Liver (tissue), 9 donors: ENCODE measurements around the gene ATG9B. TPM values are rescaled to one million over a fixed set of nuclear protein-coding genes. Genes with fewer than 3 reads are reported as not detected.

Source experiments
- DNase-seq: peaks from one replicate; pipeline ENCODE4 v3.0.0-alpha.2; 2017; ENCODE audit warnings: low spot score
- H3K27ac ChIP-seq, 2 donors: one replicate each; pipeline ENCODE4 v1.7.0; 2013; ENCODE audit warnings: inconsistent platforms in 2 of 2, low read length in 2 of 2, control low read depth in 1 of 2, low read depth in 1 of 2, mild to moderate bottlenecking in 1 of 2
- H3K27me3 ChIP-seq, 4 donors: one replicate each; pipeline versions ENCODE4 v1.6.1 to v1.7.0; 2013; ENCODE audit warnings: low read length in 3 of 4, inconsistent platforms in 1 of 4, mild to moderate bottlenecking in 1 of 4, moderate library complexity in 1 of 4; ENCODE audit not compliant: control insufficient read depth in 4 of 4, insufficient read depth in 4 of 4
- H3K36me3 ChIP-seq, 4 donors: one replicate each; pipeline versions ENCODE4 v1.6.1 to v1.7.0; 2013; ENCODE audit warnings: low read length in 3 of 4, mild to moderate bottlenecking in 3 of 4, low read depth in 1 of 4, moderate library complexity in 1 of 4; ENCODE audit not compliant: control insufficient read depth in 4 of 4, insufficient read depth in 3 of 4
- H3K4me1 ChIP-seq, 4 donors: one replicate each; pipeline versions ENCODE4 v1.6.1 to v1.7.0; 2013; ENCODE audit warnings: low read length in 3 of 4, mild to moderate bottlenecking in 3 of 4, moderate library complexity in 1 of 4; ENCODE audit not compliant: control insufficient read depth in 4 of 4, insufficient read depth in 4 of 4
- H3K4me3 ChIP-seq, 3 donors: one replicate each; pipeline versions ENCODE4 v1.6.1 to v1.7.0; 2013; ENCODE audit warnings: low read length in 3 of 3, control low read depth in 1 of 3, low read depth in 1 of 3, mild to moderate bottlenecking in 1 of 3
- H3K9ac ChIP-seq, 2 donors: one replicate each; pipeline ENCODE4 v1.7.0; 2013; ENCODE audit warnings: low read length in 2 of 2, mild to moderate bottlenecking in 2 of 2, moderate library complexity in 2 of 2, control low read depth in 1 of 2, low read depth in 1 of 2
- H3K9me3 ChIP-seq, 4 donors: one replicate each; pipeline versions ENCODE4 v1.6.1 to v1.7.0; 2013; ENCODE audit warnings: low read length in 3 of 4; ENCODE audit not compliant: control insufficient read depth in 4 of 4
- EGR1 ChIP-seq, 2 donors: IDR thresholded peaks; 2 replicates each; pipeline ENCODE4 v1.6.1; 2016 to 2018; ENCODE audit warnings: antibody characterized with exemption in 2 of 2, low read depth in 2 of 2
- FOXA1 ChIP-seq: IDR thresholded peaks from 2 replicates; pipeline ENCODE4 v1.6.1; 2016; ENCODE audit warnings: antibody characterized with exemption
- FOXA2 ChIP-seq: IDR thresholded peaks from 2 replicates; pipeline ENCODE4 v1.6.1; 2016; ENCODE audit warnings: antibody characterized with exemption
- GABPA ChIP-seq, 2 donors: IDR thresholded peaks in 1 of 2; conservative IDR thresholded peaks in 1 of 2; 2 replicates each; pipeline ENCODE4 v1.6.1; 2016; ENCODE audit warnings: antibody characterized with exemption in 2 of 2, mild to moderate bottlenecking in 1 of 2, moderate library complexity in 1 of 2
- HNF4A ChIP-seq, 2 donors: conservative IDR thresholded peaks; 2 replicates each; pipeline ENCODE4 v1.6.1; 2016; ENCODE audit warnings: antibody characterized with exemption in 2 of 2, mild to moderate bottlenecking in 2 of 2
- HNF4G ChIP-seq: IDR thresholded peaks from 2 replicates; pipeline ENCODE4 v1.6.1; 2016; ENCODE audit warnings: antibody characterized with exemption
- JUND ChIP-seq, 2 donors: IDR thresholded peaks; 2 replicates each; pipeline ENCODE4 v1.6.1; 2016; ENCODE audit warnings: antibody characterized with exemption in 2 of 2
- NR2F2 ChIP-seq: IDR thresholded peaks from 2 replicates; pipeline ENCODE4 v1.6.1; 2016; ENCODE audit warnings: antibody characterized with exemption
- RAD21 ChIP-seq, 2 donors: IDR thresholded peaks; 2 replicates each; pipeline ENCODE4 v1.6.1; 2016; ENCODE audit warnings: antibody characterized with exemption in 2 of 2, mild to moderate bottlenecking in 2 of 2
- RXRA ChIP-seq, 2 donors: IDR thresholded peaks; 2 replicates each; pipeline ENCODE4 v1.6.1; 2017 to 2018; ENCODE audit warnings: antibody characterized with exemption in 2 of 2, mild to moderate bottlenecking in 1 of 2
- SP1 ChIP-seq: IDR thresholded peaks from 2 replicates; pipeline ENCODE4 v1.6.1; 2018; ENCODE audit warnings: antibody characterized with exemption, mild to moderate bottlenecking
- TAF1 ChIP-seq: conservative IDR thresholded peaks from 2 replicates; pipeline ENCODE4 v1.6.1; 2016; ENCODE audit warnings: antibody characterized with exemption, mild to moderate bottlenecking
- YY1 ChIP-seq: IDR thresholded peaks from 2 replicates; pipeline ENCODE4 v1.6.1; 2016; ENCODE audit warnings: antibody characterized with exemption, mild to moderate bottlenecking
- WGBS: extraction: QIAGEN DNeasy Blood & Tissue Kit; methylation state at CpG from one replicate; pipeline ENCODE4 v1.1.7; 2013; 5-methylcytosine and 5-hydroxymethylcytosine counted together
- polyA plus RNA-seq, 2 donors: library from polyadenylated mRNA; stranded (reverse) in 1 of 2; unstranded in 1 of 2; fragments of 200-250 nt in 1 of 2; fragments of >200 nt in 1 of 2; fragmentation: Nextera tagmentation in 1 of 2; extraction: Ambion mirVana in 1 of 2; gene quantifications; one replicate each; pipeline versions ENCODE4 v1.2.1 to v1.2.3, GENCODE V29; 2013 to 2015
- total RNA-seq, 2 donors: library from RNA; depleted of rRNA; stranded (reverse); fragments of >200 nt; gene quantifications; one replicate each; pipeline ENCODE4 v1.2.3, GENCODE V29; 2014
- TF ChIP-seq, protein P1 (sequence below): IDR thresholded peaks from 2 replicates; pipeline ENCODE4 v1.6.1; 2016; ENCODE audit warnings: antibody characterized with exemption, mild to moderate bottlenecking
- TF ChIP-seq, protein P2 (sequence below): IDR thresholded peaks from 2 replicates; pipeline ENCODE4 v1.6.1; 2016; ENCODE audit warnings: antibody characterized with exemption
- TF ChIP-seq, protein P3 (sequence below): IDR thresholded peaks from 2 replicates; pipeline ENCODE4 v1.6.1; 2016; ENCODE audit warnings: antibody characterized with exemption
- TF ChIP-seq, protein P4 (sequence below): fragments of 150-350 bp; IDR thresholded peaks from 2 replicates; pipeline ENCODE4 v1.5.1; 2017; ENCODE audit warnings: improper control_type of control experiment, low read depth, low read length; ENCODE audit not compliant: missing input control
- TF ChIP-seq, protein P5 (sequence below): IDR thresholded peaks from 2 replicates; pipeline ENCODE4 v1.6.1; 2016; ENCODE audit warnings: antibody characterized with exemption
- donor health status: healthy.
- donor health status: healthy.
- donor health status: healthy.
- donor health status: healthy.
- donor health status: healthy.

Gene ATG9B
- total and polyA plus RNA-seq, 4 donors = 0.61 TPM; not detected in 3

DNA sequence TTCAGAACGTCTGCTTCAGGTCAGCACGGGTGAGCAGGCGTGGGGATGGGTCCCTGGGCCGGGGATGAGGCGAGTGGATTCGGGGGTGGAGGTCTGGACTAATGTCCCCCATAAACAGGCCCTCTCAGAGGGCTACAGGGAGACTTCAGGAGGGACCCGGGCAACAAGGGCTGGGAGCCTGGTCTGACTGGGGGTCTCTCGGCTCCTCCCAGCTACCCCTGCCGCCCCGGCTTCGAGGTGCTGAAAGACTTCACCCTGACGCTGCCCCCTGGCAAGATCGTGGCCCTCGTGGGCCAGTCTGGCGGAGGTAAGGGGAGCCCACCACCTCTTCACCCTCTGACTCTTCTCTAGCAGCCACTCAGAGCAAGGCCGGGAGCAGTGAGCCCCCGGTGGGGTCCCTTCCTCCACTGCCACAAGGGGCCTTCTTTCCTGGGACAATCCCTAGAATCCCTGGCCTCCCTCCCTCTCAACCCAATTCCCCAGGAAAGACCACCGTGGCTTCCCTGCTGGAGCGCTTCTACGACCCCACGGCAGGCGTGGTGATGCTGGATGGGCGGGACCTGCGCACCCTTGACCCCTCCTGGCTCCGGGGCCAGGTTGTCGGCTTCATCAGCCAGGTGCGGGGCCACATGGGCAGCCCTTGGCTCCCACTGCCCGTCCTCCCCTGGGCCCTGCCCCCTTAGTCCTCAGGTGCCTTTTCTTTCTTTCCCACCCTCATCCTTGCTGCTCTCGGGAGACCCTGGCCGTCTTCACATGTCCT, 16.5 kb upstream of the ATG9B start (continued):
- TF ChIP-seq, protein P1, sequence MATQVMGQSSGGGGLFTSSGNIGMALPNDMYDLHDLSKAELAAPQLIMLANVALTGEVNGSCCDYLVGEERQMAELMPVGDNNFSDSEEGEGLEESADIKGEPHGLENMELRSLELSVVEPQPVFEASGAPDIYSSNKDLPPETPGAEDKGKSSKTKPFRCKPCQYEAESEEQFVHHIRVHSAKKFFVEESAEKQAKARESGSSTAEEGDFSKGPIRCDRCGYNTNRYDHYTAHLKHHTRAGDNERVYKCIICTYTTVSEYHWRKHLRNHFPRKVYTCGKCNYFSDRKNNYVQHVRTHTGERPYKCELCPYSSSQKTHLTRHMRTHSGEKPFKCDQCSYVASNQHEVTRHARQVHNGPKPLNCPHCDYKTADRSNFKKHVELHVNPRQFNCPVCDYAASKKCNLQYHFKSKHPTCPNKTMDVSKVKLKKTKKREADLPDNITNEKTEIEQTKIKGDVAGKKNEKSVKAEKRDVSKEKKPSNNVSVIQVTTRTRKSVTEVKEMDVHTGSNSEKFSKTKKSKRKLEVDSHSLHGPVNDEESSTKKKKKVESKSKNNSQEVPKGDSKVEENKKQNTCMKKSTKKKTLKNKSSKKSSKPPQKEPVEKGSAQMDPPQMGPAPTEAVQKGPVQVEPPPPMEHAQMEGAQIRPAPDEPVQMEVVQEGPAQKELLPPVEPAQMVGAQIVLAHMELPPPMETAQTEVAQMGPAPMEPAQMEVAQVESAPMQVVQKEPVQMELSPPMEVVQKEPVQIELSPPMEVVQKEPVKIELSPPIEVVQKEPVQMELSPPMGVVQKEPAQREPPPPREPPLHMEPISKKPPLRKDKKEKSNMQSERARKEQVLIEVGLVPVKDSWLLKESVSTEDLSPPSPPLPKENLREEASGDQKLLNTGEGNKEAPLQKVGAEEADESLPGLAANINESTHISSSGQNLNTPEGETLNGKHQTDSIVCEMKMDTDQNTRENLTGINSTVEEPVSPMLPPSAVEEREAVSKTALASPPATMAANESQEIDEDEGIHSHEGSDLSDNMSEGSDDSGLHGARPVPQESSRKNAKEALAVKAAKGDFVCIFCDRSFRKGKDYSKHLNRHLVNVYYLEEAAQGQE = no peak

DNA sequence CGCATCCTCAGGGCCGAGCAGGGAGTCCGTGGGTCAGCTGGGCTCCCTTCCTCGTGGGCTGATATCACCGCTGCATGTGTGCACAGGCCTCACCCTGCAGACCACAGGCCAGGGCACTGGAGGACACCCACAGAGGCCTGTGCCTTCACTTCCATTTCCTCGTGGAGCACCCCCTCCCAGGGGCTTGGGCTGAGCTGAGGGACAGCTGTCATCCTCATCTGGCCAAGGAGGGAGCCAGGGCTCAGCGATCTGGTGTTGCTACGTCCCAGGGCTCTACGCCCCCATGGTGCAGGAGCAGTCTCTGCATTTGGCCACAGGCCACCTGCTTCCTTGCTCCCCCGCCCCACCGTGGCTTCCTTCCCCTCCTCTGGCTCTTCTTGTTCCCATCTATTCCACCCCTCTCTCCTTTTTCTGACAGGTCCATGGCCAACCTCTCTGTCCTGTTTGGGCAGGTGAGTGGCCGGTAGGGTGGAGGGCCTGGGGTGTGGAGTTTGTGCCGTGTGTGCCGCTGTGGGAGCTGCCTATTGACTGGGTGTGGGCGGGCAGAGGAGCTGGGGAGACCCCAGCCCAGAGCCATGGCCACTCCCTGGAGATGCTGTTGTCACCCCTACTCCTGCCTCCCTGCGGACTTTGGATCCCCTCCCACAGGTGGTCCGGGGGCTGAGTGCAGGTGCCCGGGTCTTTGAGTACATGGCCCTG, 15.7 kb upstream of the ATG9B start:
- H3K27me3 ChIP-seq = no peaks in the 10 kb centered on the region
- TF ChIP-seq HNF4A (conservative IDR thresholded peaks at IDR 0.05) (no peak), EGR1 (IDR thresholded peaks at IDR 0.05; ENCODE audit: low read depth in 2 of 2) (no peak), NR2F2 (no peak), RXRA (IDR thresholded peaks at IDR 0.05) (no peak), JUND (IDR thresholded peaks at IDR 0.05) (no peak), YY1 (no peak), TAF1 (no peak), RAD21 (IDR thresholded peaks at IDR 0.05) (no peak), SP1 (no peak), FOXA1 (no peak), FOXA2 (no peak), HNF4G (no peak), GABPA (IDR thresholded peaks at IDR 0.05 in 1 of 2, conservative IDR thresholded peaks at IDR 0.05 in 1 of 2) (no peak)
- TF ChIP-seq, protein P2, sequence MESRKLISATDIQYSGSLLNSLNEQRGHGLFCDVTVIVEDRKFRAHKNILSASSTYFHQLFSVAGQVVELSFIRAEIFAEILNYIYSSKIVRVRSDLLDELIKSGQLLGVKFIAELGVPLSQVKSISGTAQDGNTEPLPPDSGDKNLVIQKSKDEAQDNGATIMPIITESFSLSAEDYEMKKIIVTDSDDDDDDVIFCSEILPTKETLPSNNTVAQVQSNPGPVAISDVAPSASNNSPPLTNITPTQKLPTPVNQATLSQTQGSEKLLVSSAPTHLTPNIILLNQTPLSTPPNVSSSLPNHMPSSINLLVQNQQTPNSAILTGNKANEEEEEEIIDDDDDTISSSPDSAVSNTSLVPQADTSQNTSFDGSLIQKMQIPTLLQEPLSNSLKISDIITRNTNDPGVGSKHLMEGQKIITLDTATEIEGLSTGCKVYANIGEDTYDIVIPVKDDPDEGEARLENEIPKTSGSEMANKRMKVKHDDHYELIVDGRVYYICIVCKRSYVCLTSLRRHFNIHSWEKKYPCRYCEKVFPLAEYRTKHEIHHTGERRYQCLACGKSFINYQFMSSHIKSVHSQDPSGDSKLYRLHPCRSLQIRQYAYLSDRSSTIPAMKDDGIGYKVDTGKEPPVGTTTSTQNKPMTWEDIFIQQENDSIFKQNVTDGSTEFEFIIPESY = no peak
- TF ChIP-seq, protein P3, sequence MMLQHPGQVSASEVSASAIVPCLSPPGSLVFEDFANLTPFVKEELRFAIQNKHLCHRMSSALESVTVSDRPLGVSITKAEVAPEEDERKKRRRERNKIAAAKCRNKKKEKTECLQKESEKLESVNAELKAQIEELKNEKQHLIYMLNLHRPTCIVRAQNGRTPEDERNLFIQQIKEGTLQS = no peak
- TF ChIP-seq, protein P4, sequence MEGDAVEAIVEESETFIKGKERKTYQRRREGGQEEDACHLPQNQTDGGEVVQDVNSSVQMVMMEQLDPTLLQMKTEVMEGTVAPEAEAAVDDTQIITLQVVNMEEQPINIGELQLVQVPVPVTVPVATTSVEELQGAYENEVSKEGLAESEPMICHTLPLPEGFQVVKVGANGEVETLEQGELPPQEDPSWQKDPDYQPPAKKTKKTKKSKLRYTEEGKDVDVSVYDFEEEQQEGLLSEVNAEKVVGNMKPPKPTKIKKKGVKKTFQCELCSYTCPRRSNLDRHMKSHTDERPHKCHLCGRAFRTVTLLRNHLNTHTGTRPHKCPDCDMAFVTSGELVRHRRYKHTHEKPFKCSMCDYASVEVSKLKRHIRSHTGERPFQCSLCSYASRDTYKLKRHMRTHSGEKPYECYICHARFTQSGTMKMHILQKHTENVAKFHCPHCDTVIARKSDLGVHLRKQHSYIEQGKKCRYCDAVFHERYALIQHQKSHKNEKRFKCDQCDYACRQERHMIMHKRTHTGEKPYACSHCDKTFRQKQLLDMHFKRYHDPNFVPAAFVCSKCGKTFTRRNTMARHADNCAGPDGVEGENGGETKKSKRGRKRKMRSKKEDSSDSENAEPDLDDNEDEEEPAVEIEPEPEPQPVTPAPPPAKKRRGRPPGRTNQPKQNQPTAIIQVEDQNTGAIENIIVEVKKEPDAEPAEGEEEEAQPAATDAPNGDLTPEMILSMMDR = no peak
- TF ChIP-seq, protein P5, sequence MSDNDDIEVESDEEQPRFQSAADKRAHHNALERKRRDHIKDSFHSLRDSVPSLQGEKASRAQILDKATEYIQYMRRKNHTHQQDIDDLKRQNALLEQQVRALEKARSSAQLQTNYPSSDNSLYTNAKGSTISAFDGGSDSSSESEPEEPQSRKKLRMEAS = no peak
- TF ChIP-seq, protein P1 = no peak
- H3K27ac ChIP-seq = no peak overlapping the region
- WGBS = 77% methylated on average over 18 of the region's 18 CpGs
- no peak for DNase-seq
- H3K4me3 ChIP-seq = no peak overlapping the region
- no peak overlapping the region for H3K9ac ChIP-seq
- no peaks in the 10 kb centered on the region for H3K9me3 ChIP-seq
- peaks cover 0 to 29% (median 2%) of the 10 kb centered on the region in 4 donors for H3K36me3 ChIP-seq
- H3K4me1 ChIP-seq = peaks cover 0 to 5% (median 0%) of the 10 kb centered on the region in 4 donors
